GM19468 (cell line): ENCODE data around the gene CDK5R1.

ENCODE experiments used
- ATAC-seq: cut with Tn5 transposase; IDR thresholded peaks from one replicate; pipeline ENCODE4 v1.9.1; 2021; ENCODE audit warnings: mild to moderate bottlenecking, moderate library complexity, moderate number of reproducible peaks; ENCODE audit not compliant: unreplicated experiment; ENCODE audit errors: extremely low read depth

Gene CDK5R1

GRCh38 chr17:32491371-32492263 lies 4.8 kb downstream of the CDK5R1 start:
- ATAC-seq = no peak

DNA sequence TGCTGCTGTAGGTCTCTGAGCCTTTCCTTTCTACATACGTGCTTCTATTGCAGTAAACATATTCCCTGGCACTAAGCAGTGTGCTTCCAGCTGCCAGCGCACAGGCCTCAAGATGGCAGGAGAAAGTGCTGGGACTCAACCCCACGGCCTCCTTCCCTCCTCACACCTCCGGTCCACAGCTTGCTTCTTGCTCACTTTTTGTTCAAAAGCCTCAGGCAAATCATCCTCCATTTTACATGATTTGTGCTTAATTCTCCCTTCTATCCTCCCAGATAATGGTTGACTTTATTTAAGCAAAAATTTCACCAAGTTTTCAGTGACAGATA lies 5.4 kb downstream of the CDK5R1 start:
- ATAC-seq = no peak

DNA sequence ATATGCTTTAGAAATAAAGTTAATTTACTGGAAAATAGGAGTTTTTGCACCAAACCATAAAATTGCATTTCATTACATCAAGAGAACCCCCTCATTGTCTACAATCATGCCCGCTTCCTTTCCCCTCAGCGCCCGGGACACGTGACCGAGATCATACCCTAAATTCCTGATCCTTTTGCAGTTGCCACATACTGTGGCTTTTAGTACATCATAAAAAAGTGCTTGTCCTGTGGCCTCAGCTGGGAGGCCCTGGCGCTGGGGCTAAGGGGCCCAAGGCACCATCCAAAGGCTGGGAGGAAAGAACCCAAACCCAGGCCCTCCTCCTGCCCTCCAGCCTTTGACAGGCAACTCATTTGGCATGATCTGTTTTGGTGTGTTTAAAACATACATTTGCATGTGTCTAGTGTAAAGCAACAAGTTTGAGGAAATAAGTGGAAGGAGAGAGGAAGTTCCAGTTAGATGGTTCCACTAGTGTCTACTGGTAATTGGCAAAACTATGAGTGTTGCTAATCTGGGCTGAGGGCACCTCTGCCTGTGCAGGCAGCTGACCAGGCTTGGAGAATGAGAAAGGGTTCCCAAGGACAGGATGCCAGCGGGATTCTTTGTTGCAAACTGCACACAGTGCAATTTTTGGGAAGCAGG lies 6.0 kb downstream of the CDK5R1 start:
- no peak for ATAC-seq

GRCh38 chr17:32493571-32493970 lies 6.8 kb downstream of the CDK5R1 start:
- no peak for ATAC-seq

DNA sequence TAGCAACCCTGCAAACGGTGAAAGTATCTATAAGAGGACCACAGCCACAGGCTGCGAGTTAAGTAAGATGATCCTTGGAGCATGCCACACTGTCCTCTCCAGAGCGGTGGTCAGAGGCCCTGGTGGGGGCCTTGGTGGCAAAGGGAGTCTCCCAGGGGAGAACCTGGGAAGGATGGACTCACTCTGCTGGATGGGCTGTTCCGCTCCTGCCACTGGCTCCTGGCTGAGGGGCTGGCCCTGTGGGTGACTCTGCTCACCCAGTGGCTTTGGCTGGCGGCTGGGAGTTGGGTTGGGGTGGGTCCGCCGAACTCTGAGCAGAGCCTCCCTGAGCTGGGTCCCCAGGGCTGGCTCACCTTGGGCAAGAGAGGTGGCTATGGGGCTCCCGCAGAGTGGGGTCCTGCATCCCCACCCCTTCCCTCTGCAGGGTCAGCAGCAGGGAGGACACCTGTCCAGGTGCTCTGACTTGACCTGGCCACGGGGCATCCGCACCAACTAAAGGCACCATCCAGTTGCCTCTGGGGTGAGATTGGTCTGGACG lies 7.3 kb downstream of the CDK5R1 start:
- ATAC-seq = no peak

- no peak for ATAC-seq
Observed at GRCh38 chr17:32494621-32495358, 8.0 kb downstream of the CDK5R1 start.

DNA sequence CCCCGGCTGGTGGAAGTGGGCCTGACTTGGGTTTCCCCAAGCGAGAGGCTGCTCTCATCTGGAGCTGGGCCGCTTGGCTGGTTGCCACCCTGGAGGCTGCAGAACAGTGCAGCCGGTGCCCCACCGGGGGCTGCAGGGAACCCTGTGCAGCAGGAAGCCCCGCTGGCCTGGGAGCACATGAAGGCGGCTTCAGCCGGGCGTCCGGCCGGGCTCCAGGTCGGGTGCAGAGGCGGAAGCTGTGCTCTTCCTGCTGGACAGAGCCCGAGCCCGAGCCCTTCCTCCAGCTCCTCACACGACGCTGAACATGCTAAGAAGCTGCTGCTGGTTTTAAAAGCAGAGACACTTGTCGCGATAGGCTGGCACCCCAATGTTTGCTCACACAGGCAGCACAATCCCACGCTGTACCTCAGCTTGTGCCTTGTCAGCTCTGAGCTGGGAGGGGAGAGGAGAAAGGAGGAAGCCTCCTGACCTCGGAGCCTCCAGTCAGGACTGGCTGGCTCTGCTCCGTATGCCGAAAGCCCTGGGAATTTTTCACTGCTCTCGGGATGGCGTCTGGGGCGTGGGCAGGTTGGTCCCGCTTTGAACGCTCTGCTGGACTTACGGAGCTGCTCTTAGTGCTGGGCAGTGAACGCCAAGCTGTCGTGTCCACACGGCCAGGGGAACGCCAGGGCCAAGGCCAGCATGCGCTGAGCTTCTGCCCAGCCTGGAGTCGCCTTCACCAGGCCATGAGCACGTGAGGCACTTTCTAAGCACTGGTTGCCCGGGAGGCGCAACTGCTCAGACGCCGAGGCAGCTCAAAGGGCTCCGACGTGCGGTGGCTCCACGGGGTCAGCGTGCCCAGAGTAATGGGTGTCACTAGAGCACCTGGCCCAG lies 8.8 kb downstream of the CDK5R1 start:
- ATAC-seq = no peak

- ATAC-seq = no peak
Observed at GRCh38 chr17:32496395-32497073, 9.7 kb downstream of the CDK5R1 start.

DNA sequence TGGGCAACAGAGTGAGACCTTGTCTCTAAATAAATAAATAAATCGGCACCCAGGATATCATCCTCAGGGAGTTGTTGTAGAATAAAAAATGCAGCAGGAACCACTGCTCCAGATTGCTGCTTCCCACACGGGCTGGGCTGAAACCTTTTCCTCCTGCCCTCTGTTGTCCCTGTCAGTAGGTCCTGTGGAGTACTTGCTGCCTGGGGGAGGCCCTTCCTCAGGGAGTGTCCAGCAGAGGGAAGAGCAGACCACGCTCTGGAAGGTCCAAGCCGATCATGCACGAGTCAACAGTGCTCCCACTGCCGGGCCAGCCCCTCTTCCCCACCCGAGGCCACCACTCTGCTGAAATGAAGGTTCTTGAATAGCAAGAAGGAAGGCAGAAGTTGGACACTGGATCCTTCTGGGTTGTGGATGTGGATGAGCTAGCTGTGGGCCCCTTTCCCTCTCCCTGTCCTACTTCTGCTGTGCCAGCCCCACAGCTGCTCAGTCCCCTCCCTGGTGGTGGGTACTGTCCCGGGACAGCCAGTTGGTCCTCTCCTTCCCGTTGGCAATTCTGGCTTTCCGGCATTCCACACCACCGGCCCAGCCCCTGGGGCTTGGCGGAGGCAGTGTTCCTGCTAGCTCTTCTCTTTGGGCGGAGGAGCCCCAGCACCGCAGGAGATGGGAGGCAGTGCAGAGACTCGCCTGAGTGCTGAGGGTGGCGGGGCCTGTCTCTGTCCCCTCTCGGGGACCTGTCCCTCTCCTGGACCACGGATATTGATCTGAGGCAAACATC lies 10.8 kb downstream of the CDK5R1 start:
- no peak for ATAC-seq

DNA sequence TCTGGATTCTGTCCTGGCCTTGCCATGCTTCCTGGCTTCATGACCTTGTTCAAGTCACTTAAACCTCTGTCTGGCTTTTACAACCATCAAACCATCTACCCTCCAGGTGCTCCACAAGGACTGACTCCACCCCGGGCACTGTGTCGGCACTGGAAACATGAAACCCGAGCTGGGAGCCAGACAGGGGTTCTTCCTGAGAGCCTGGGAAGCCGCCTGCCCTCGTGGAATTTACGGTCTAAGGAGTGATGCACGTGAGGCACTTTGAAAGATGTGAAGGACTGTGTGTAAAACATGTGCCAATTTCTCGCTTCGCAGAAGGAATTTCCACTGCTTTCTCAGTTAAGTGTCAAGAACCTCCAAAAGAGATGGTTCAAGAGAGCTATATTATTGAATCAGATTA lies 11.6 kb downstream of the CDK5R1 start:
- no peak for ATAC-seq

- no peak for ATAC-seq
Observed at GRCh38 chr17:32502013-32502412, 15.2 kb downstream of the CDK5R1 start.

- ATAC-seq = no peak
Observed at GRCh38 chr17:32502710-32503109, 15.9 kb downstream of the CDK5R1 start.

- peak; percentile 89 for ATAC-seq
Observed at GRCh38 chr17:32503251-32504165, 16.7 kb downstream of the CDK5R1 start.

GRCh38 chr17:32504166-32504990 lies 17.6 kb downstream of the CDK5R1 start:
- ATAC-seq = peak; percentile 4

GRCh38 chr17:32508926-32509325 lies 22.1 kb downstream of the CDK5R1 start:
- no peak for ATAC-seq

- ATAC-seq = no peak
Observed at GRCh38 chr17:32510466-32510865, 23.7 kb downstream of the CDK5R1 start.

DNA sequence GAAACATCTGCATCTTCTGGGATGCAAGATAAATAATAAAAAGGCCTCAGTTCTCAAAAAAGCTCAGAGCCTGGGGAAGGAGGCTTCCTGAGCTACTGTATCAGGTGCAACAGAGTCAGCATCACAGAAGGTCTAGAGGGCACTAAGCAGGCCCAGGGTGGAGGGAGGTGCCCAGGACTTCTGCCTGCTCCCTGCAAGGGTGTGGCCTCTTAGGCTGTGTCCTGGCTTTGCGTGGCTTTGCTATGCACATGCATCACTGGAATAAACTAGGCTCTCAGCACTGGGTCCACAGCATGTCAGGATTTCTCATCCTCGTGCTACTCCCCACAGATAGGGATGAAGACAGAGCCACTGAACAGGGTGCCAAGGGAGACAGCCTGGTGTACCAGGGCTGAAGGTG lies 25.5 kb downstream of the CDK5R1 start:
- no peak for ATAC-seq
